Measurements from ENCODE around the gene CSF3.

Gene CSF3

GRCh38 chr17:40031706-40032105 is 16.5 kb downstream of the CSF3 start:
- H3K4me3 ChIP-seq (ENCODE audit: low read depth, low read length) = no peak overlapping the region
- DNase-seq (ENCODE audit: low read depth) = no peak
- TF ChIP-seq, protein P1, sequence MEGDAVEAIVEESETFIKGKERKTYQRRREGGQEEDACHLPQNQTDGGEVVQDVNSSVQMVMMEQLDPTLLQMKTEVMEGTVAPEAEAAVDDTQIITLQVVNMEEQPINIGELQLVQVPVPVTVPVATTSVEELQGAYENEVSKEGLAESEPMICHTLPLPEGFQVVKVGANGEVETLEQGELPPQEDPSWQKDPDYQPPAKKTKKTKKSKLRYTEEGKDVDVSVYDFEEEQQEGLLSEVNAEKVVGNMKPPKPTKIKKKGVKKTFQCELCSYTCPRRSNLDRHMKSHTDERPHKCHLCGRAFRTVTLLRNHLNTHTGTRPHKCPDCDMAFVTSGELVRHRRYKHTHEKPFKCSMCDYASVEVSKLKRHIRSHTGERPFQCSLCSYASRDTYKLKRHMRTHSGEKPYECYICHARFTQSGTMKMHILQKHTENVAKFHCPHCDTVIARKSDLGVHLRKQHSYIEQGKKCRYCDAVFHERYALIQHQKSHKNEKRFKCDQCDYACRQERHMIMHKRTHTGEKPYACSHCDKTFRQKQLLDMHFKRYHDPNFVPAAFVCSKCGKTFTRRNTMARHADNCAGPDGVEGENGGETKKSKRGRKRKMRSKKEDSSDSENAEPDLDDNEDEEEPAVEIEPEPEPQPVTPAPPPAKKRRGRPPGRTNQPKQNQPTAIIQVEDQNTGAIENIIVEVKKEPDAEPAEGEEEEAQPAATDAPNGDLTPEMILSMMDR (IDR thresholded peaks at IDR 0.05; ENCODE audit: insufficient read depth, low read depth, low read length, missing control alignments) = no peak

DNA sequence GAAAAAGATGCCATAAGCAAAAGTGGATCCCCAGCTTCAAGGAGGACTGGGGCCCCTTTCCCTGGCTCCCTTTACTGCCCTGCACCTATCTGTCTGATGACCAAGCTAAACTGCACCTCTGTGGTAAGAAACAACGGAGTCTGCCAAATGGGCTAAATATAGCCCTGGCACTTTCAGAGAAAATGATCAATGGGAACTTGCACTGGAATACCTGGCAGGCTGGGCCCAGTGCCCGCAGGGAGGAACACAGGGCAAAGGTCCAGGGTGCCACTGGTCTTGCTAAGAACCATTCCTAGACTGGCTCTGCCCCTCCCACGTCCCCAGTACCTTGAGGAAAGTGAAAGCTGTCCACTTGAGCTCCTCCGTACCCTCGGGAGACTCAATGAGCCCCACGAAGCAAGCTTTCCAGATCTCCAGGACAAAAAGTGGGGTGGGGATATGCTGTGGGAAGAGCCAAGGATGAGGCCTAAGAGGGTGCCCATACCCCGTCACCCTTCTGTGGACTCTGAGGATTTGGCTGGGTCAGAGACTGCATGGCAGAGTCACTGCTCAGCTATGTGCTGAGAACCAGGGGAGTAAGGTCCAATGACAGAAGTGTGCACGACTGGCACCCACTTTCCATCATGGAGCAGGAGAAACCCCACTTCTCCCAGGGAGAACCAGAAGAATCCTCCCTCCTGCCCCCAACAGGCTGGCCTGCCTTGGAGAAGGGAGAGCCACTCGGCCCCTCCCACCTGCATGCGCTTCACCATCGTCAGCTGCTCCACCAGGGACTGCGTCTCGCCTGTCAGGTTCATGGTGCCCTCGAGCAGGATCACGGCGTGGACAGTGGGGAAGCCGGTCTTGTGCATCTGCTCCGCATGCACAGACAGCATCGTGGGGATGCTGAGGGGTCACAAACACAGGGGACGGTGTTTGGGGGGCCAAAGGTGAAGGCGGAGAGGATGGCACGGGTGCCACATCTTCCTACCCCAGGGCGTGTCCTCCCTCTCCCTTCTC is 17.4 kb downstream of the CSF3 start:
- DNase-seq (ENCODE audit: low read depth) = no peak
- TF ChIP-seq, protein P1 (IDR thresholded peaks at IDR 0.05; ENCODE audit: insufficient read depth, low read depth, low read length, missing control alignments) = no peak
- no peak overlapping the region for H3K4me3 ChIP-seq (ENCODE audit: low read depth, low read length)

DNA sequence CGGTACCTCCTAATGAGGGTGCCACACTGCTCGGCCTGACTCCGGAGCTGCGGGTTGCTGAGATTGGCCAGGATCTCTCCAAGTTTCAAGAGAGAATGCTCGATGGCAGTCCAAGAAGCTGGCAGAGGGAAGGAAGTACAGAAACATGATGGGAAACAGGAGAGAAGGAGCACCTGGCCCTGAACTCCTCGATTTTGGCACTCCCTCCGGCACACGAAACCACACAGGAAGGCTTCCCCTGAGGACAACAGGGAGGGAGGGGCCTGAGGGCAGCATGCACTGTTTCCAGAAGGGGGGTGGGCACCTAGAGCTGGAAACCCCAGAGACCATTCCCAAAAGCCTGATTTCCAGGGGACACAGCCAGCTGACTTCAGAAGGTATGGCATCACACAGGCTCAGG is 18.1 kb downstream of the CSF3 start:
- no peak for DNase-seq (ENCODE audit: low read depth)
- TF ChIP-seq, protein P1 (IDR thresholded peaks at IDR 0.05; ENCODE audit: insufficient read depth, low read depth, low read length, missing control alignments) = no peak
- no peak overlapping the region for H3K4me3 ChIP-seq (ENCODE audit: low read depth, low read length)

DNA sequence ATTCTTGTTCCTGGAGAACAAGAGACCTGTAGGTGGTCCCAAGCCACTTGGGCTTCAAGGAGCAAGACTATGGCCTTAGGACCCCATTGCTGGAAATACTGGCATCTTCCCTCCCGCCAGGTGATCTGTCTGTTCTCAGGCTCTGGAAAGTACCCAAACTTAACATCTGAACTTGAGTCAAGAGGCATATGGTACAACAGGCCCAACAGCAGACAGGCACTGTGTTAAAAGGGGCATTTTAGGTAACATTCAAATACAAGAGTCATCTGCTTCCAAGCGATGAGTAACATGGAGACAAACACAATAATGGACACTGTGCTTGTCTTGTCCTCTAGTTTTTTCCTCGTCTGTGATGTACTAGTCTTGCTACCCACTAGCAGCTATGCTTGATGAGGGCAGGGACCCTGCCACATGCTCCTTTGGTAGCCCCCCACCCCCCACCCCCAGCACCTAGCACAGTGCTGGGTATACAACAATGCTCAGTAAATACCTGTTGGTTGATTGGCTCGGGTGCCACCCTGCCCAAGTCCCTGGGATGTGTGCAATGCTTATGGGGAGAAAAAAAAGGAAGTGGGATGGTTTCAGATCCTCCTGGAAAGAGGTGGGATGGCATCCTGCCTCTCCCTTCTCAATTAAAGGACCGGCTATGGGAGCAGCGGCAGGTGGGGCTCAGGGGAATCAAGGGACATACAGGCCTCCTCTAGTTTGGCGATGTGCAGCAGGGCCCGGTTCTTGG is 19.4 kb downstream of the CSF3 start:
- no peak for DNase-seq (ENCODE audit: low read depth)
- H3K4me3 ChIP-seq (ENCODE audit: low read depth, low read length) = no peak overlapping the region
- TF ChIP-seq, protein P1 (IDR thresholded peaks at IDR 0.05; ENCODE audit: insufficient read depth, low read depth, low read length, missing control alignments) = no peak

GRCh38 chr17:40035162-40035559 is 19.9 kb downstream of the CSF3 start:
- TF ChIP-seq, protein P1 (IDR thresholded peaks at IDR 0.05; ENCODE audit: insufficient read depth, low read depth, low read length, missing control alignments) = peak; percentile 59
- no peak for DNase-seq (ENCODE audit: low read depth)
- H3K4me3 ChIP-seq (ENCODE audit: low read depth, low read length) = no peak overlapping the region

GRCh38 chr17:40038882-40039513 is 23.8 kb downstream of the CSF3 start:
- no peak overlapping the region for H3K4me3 ChIP-seq (ENCODE audit: low read depth, low read length)
- TF ChIP-seq, protein P1 (IDR thresholded peaks at IDR 0.05; ENCODE audit: insufficient read depth, low read depth, low read length, missing control alignments) = peak; percentile 17
- no peak for DNase-seq (ENCODE audit: low read depth)
